Left lung (tissue), 10 donors: ENCODE measurements around the gene DSN1. TPM values are rescaled to one million over a fixed set of nuclear protein-coding genes. Genes with fewer than 3 reads are reported as not detected.
A peak's percentile ranks its signal among the peaks of the same experiment; 100 is the strongest.

Experiments used
- ATAC-seq: fragments of 200-7000 bp; cut with Tn5 transposase; one replicate; pipeline ENCODE4 v1.9.1; 2020; ENCODE audit warnings: moderate library complexity
- DNase-seq, 4 donors: peaks; one replicate each; pipeline ENCODE4 v3.0.0-alpha.2; 2013 to 2020
- H3K27ac ChIP-seq, 2 donors: fragments of 200-600 bp; sonication (generic) in 1 of 2; one replicate each; pipeline versions ENCODE4 v1.5.0 to v1.8.0; 2020 to 2021
- H3K27me3 ChIP-seq, 2 donors: fragments of 200-600 bp; sonication (generic) in 1 of 2; one replicate each; pipeline versions ENCODE4 v1.5.0 to v1.8.0; 2020 to 2021
- H3K36me3 ChIP-seq, 2 donors: fragments of 200-600 bp; sonication (generic) in 1 of 2; one replicate each; pipeline versions ENCODE4 v1.5.0 to v1.8.0; 2020 to 2021
- H3K4me1 ChIP-seq, 2 donors: fragments of 200-600 bp; one replicate each; pipeline ENCODE4 v1.8.0; 2021
- H3K4me3 ChIP-seq, 2 donors: fragments of 200-600 bp; sonication (generic) in 1 of 2; one replicate each; pipeline versions ENCODE4 v1.5.0 to v1.8.0; 2020 to 2021; ENCODE audit warnings: mild to moderate bottlenecking in 1 of 2
- H3K9me3 ChIP-seq, 2 donors: fragments of 200-600 bp; sonication (generic) in 1 of 2; one replicate each; pipeline versions ENCODE4 v1.5.0 to v1.8.0; 2020 to 2021
- intact Hi-C, 2 donors: fragments of 100-400 bp; cut with DNase I; formaldehyde crosslinking; loops; one replicate each; pipeline versions ENCODE4 v1.11.2 to v1.14.2; 2022
- polyA plus RNA-seq, 6 donors: library from polyadenylated mRNA; unstranded; fragments of 120-200 nt; gene quantifications; one replicate each; pipeline ENCODE4 v1.2.1, GENCODE V29; 2013; ENCODE audit not compliant: insufficient read length in 6 of 6
- total RNA-seq, 2 donors: library from RNA; stranded (reverse); fragmentation: NEBNext Ultra II Directional; extraction: Animal tissue kit (Norgen Biotek cat#: 25700); gene quantifications; one replicate each; pipeline ENCODE4 v1.2.1, GENCODE V29; 2021
- TF ChIP-seq, protein P1 (sequence below), 2 donors: fragments of 200-600 bp; sonication (generic) in 1 of 2; IDR thresholded peaks; one replicate each; pipeline versions ENCODE4 v1.5.0 to v1.8.0; 2021; ENCODE audit warnings: antibody characterized with exemption in 2 of 2
- donor health status: DM: no; HTN: yes; CAD: no.
- donor health status: DM: no; HTN: no; CAD: no.

The DSN1 gene
- total and polyA plus RNA-seq, 8 donors = 14.5 to 24.7 (median 20.3) TPM

DNA sequence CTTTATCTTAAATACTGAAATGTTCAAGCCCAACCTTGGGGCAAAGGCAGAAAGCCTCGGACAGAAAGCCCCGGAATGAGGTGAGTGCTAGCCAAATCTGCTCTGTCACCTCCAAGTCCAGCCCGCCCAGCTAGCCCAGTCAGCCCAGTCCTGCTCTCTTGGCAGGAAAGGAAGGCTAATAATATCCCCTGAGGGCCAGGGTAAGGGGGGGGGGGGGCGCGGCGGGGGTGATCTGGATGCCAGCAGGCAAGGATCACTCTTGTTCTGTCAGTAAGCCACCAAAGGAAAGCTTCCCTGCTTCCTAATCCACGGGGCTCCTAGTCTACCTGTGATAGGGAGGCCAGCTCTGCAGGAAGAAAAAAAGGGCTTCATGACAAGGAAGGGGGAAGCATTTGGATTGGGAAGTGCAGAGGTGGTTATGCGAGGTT, 28.8 kb downstream of the DSN1 start:
- TF ChIP-seq, protein P1, sequence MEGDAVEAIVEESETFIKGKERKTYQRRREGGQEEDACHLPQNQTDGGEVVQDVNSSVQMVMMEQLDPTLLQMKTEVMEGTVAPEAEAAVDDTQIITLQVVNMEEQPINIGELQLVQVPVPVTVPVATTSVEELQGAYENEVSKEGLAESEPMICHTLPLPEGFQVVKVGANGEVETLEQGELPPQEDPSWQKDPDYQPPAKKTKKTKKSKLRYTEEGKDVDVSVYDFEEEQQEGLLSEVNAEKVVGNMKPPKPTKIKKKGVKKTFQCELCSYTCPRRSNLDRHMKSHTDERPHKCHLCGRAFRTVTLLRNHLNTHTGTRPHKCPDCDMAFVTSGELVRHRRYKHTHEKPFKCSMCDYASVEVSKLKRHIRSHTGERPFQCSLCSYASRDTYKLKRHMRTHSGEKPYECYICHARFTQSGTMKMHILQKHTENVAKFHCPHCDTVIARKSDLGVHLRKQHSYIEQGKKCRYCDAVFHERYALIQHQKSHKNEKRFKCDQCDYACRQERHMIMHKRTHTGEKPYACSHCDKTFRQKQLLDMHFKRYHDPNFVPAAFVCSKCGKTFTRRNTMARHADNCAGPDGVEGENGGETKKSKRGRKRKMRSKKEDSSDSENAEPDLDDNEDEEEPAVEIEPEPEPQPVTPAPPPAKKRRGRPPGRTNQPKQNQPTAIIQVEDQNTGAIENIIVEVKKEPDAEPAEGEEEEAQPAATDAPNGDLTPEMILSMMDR (IDR thresholded peaks at IDR 0.05) = no peak
- ATAC-seq (peak; percentile 74), DNase-seq (peak in 1 of 4 donors; percentile 42)
- intact Hi-C loops = no loop called here
- Histone ChIP-seq H3K9me3 (no peaks in the 10 kb centered on the region), H3K27ac (peak overlapping the region in 1 of 2 donors; percentile 8), H3K36me3 (no peaks in the 10 kb centered on the region), H3K27me3 (no peaks in the 10 kb centered on the region), H3K4me1 (peaks cover 4 to 17% of the 10 kb centered on the region in 2 donors), H3K4me3 (peak overlapping the region; percentile 78 to 90)

DNA sequence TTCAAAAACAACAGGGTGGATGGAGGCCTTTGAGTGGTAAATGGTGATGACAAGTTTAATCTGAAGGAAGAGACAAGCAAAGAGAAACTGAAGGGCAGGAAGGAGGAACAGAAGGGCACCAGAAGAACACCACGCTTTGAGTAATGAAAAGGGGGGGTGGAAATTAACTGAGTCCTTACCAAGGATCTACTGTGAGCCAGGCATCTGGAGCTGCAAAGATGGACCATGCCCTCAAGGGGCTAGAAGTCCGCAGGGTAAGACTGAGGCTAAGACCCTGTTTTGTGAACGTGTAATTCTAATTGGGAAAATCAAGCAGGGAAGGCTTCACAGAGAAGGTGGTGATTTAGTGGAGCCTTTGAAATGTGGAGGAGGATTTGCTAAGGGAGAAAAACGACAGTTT, 29.3 kb downstream of the DSN1 start:
- H3K4me3 ChIP-seq = no peak overlapping the region
- TF ChIP-seq, protein P1 (IDR thresholded peaks at IDR 0.05) = no peak
- H3K27me3 ChIP-seq = no peaks in the 10 kb centered on the region
- no peaks in the 10 kb centered on the region for H3K9me3 ChIP-seq
- H3K36me3 ChIP-seq = no peaks in the 10 kb centered on the region
- no peak for ATAC-seq
- peaks cover 4 to 17% of the 10 kb centered on the region in 2 donors for H3K4me1 ChIP-seq
- no peak for DNase-seq
- peak overlapping the region in 1 of 2 donors; percentile 8 for H3K27ac ChIP-seq
- intact Hi-C loops = no loop called here

DNA sequence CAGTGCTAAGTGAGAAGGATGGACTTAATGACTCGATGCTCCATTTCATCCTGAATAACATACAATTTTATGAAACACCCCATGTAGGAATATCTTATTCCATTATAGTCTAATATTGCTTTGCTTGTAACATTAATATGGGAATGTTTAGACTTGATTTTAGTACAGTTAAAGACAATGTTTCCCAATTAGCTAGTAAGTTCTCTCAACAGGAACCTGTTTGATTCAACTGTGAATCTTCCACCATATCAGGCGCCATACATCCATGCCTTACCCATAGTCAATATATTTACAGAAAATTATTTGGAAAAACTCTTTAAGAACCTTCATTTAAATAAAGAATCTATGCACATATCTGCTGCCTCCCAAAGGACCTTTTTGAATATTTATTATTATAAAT, 31.0 kb downstream of the DSN1 start:
- intact Hi-C loops = no loop called here
- no peak overlapping the region for H3K27ac ChIP-seq

DNA sequence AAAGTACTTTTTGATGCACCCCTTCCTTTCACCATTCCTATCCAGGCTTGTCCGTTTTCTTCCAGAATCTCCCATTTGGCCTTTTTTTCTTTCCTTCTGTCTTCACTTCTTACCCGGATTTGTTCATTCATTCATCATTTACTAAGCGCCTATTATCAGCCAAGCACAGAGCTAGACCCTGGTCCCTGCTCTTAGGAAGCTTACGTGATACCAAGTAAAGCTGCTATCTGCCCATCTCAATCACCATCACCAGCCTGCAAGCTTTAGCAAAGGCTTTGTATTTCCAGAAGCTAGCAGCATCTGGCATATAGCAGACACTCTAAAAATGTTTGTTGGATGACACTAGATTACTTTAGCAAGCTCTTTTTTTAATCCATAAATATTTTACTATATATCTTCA, 32.5 kb downstream of the DSN1 start:
- H3K36me3 ChIP-seq = no peaks in the 10 kb centered on the region
- no peak overlapping the region for H3K4me3 ChIP-seq
- H3K4me1 ChIP-seq = peaks cover 4 to 22% of the 10 kb centered on the region in 2 donors
- TF ChIP-seq, protein P1 (IDR thresholded peaks at IDR 0.05) = no peak
- DNase-seq (no peak), ATAC-seq (no peak)
- intact Hi-C loops = no loop called here
- H3K27me3 ChIP-seq = no peaks in the 10 kb centered on the region
- no peak overlapping the region for H3K27ac ChIP-seq
- H3K9me3 ChIP-seq = no peaks in the 10 kb centered on the region

More for the DNA sequence above, 31.0 kb downstream of the DSN1 start:
- no peak overlapping the region for H3K4me3 ChIP-seq
- H3K27me3 ChIP-seq = no peaks in the 10 kb centered on the region
- TF ChIP-seq, protein P1 (IDR thresholded peaks at IDR 0.05) = no peak
- H3K9me3 ChIP-seq = no peaks in the 10 kb centered on the region
- peaks cover 4 to 17% of the 10 kb centered on the region in 2 donors for H3K4me1 ChIP-seq
- no peak for DNase-seq
- H3K36me3 ChIP-seq = no peaks in the 10 kb centered on the region
- ATAC-seq = no peak

DNA sequence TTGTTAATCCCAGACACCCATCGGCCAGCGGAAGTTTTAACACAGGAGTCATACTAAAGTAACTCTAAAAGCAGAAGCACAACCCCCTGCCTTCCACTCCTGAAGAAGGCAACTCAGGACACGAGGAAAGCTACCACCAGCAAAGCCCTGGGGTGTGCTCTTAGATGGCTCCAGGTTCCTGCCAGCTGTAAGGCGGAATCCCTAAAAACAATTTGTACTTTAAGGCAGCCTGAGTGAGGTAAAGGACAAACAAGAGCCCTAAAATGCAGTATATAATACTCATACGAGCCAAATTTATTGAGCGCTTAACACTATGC, 36.4 kb downstream of the DSN1 start:
- Histone ChIP-seq H3K9me3 (no peaks in the 10 kb centered on the region), H3K4me1 (peaks cover 0 to 17% of the 10 kb centered on the region in 2 donors), H3K36me3 (no peaks in the 10 kb centered on the region), H3K4me3 (no peak overlapping the region), H3K27me3 (no peaks in the 10 kb centered on the region), H3K27ac (no peak overlapping the region)
- ATAC-seq (no peak), DNase-seq (no peak)
- intact Hi-C loops = no loop called here
- TF ChIP-seq, protein P1 (IDR thresholded peaks at IDR 0.05) = no peak
